Fibroblast of gingiva (primary cell): Measurements from ENCODE around the gene IL36B.

Source experiments
- DNase-seq: peaks from one replicate; pipeline ENCODE4 v3.0.0-alpha.2; 2011; ENCODE audit warnings: low read depth

The IL36B gene

DNA sequence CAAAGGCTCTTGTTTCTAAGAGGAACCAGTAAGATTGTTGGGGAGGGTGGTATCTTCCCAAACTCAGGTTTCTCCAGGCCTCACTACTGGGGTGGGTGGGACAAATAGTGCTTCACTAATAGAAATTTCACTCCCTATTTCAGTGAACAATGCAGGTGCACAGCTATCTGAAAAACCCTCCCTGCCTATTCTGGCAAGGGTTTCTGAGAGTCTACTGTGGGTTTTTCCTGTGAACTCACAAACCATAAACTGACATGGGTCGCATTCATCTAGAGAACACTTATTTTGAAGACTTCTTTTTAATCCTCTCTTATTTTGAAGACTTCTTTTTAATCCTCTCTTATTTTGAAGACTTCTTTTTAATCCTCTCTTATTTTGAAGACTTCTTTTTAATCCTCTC lies 43.0 kb downstream of the IL36B start:
- no peak for DNase-seq

DNA sequence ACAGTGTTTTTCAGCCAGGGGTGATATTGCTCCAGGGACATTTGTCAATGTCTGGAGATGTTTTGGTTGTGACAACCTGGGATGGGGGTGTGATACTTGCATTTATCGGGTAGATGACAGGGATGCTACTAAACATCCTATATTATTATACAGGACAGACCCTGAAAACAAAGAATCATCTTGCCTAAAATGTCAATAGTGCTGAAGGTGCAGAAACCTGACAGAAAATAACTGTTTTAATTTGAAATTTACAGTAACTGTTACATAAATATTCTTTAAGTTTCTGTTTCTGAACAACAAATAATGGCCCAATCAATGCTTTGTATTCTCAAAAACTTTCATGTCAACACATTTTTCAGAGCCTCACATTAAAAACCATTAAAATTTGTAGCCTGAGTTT lies 45.4 kb downstream of the IL36B start:
- DNase-seq, result no peak

- DNase-seq, result no peak
Measured at GRCh38 chr2:113005030-113005509, 47.6 kb downstream of the IL36B start, which contains the start of gene IL36A. Gene IL36A, plus strand, starts transcription at chr2:113005459. Its CDS starts 413 bp downstream, at chr2:113005872.

DNA sequence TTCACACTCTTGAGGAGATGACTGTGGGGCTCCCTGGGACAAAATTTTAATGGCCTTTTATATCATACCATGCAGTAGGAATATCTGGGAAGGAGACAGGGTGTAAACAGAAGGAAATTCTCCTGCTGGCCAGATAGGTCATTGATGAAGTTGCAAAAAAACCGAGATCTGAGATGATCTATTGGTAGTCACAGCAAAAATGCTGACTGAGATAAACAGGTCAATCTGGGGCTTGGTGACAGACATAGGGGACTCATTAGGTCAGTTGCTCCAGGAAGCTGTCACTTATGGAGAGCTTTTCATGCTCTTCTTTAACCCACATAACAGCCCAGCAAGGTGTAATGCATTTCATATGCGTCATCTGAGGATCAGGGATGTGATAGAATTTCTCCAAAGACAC lies 50.0 kb downstream of the IL36B start:
- no peak for DNase-seq

DNA sequence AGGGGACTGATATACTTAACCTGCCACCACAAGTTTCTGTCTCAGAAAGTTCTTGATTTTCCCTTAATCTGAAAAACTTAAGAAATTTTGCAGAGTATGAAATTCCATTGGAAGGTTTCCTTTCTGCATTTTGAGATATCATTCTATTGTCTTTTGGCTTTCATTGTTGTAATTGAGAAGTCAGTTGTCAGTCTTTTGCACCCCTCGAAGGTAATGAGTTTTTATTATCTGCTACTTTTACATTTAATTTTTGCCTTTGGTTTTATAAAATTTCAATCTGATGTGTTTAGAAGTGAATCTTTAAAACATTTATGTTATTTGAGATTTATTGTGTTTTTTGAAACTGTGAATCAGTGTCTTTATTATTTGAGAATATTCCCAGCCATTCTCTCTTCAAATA lies 52.2 kb downstream of the IL36B start:
- DNase-seq, result no peak

GRCh38 chr2:112997151-112997550 lies 55.5 kb downstream of the IL36B start:
- no peak for DNase-seq

DNA sequence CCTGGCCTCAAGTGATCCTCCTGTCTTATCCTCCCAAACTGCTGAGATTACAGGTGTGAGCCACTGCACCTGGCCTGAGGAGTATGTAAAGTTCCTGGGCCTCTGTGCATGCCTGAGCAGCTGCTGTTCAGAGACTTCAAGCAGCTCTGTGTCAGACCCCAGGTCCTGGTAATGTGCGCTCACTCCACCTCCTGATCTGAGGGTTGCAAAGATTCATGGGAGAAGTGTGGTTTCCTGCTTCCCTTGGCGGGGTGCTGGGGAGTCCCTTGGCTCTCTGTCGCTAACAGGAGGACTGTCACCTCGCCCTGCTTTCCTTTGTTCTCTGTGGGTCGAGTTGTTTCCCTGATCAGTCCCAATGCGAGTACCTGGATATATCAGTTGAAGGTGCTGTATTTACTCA lies 56.0 kb downstream of the IL36B start:
- no peak for DNase-seq

DNA sequence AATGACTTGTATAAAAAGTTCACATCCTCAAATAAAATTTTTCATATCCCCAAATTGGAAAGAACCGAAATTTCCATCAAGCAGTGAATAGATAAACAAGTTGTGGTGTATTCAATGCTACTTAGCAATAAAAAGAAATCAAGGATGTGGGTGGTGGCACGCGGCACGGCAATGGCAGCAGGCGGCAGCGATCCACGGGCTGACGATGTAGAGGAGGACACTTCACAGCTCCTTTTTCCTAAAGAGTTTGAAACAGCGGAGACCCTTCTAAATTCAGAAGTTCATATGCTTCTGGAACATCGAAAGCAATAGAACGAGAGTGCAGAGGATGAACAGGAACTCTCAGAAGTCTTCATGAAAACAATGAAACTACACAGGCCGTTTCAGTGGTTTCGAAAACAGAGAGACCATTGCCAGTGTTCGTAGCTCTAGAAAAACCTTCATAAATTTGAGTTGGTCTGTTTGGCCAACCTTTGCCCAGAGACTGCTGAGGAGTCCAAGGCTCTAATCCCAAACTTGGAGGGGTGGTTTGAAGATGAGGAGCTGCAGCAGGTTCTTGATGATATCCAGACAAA lies 57.2 kb downstream of the IL36B start:
- no peak for DNase-seq

GRCh38 chr2:112994648-112995047 lies 58.0 kb downstream of the IL36B start:
- DNase-seq, result no peak

DNA sequence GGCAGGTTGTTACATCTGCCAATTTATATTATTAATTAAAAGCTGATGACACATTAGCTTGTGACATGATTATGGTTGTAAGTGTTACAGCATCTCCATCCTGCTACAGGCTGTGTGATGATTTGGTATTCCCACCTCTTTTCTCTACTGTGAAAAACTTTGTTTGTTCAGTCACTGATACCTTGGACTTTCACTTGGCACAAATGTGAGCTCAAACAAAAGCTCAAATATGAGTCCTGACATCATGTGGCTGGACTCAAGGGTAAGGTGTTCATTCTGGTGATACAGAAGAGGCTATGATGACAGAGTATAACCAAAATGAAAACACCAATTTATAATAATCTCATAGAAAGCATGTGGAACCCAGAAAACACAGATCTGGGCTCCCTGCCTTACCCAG lies 58.8 kb downstream of the IL36B start:
- no peak for DNase-seq

DNA sequence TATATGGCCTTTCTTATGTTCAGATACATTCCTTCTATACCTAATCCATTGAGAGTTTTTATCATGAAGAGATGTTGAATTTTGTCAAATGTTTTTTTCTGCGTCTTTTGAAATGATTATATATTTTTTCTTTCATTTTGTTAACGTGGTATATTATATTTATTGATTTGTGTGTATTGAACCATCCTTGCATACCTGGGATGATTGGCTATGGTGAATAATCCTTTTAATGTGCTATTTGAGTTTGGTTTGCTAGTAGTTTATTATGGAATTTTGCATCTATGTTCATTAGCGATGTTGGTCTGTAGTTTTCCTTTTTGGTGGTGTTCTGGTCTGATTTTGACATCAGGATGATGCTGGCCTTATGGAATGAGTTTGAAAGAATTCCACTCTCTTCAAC lies 63.1 kb downstream of the IL36B start:
- DNase-seq, result no peak

GRCh38 chr2:112985090-112985489 lies 67.6 kb downstream of the IL36B start:
- no peak for DNase-seq

GRCh38 chr2:112980537-112980936 lies 72.1 kb downstream of the IL36B start:
- DNase-seq, result no peak

GRCh38 chr2:112979731-112980130 lies 72.9 kb downstream of the IL36B start:
- DNase-seq, result no peak

DNA sequence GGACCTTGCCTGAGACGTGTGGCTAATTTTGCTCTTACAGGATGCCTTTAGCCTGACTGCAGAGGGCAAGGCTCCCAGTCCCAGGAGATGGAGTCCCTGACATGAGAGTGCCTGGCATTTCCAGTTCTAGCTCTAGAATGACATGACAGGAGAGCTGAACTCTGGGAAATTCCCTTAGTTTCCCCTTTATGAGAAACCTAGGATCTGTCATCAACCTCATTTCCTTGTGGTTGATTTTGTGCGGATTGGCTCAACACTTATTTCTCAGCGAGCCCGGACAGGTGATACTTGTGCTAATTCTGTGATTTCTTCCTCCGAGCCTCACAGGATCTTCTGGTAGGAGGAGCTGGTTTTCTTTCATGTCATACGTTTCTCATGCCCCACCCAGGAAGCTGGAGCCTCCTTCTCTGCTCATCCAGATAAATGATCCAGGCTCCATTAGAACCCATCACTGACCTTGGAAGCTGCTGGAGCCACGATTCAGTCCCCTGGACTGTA lies 75.1 kb downstream of the IL36B start, which contains the start of gene IL36G:
TSS of gene IL36G (plus strand) at position 448 of the 498 bp plus-strand sequence. CDS start 633 bp downstream, outside the sequence.
- no peak for DNase-seq
